HG03196 (cell line): ENCODE measurements around the gene ARHGEF11.

Experiments used
- ATAC-seq: cut with Tn5 transposase; IDR thresholded peaks from one replicate; pipeline ENCODE4 v1.9.1; 2021; ENCODE audit not compliant: unreplicated experiment

ARHGEF11 gene

DNA sequence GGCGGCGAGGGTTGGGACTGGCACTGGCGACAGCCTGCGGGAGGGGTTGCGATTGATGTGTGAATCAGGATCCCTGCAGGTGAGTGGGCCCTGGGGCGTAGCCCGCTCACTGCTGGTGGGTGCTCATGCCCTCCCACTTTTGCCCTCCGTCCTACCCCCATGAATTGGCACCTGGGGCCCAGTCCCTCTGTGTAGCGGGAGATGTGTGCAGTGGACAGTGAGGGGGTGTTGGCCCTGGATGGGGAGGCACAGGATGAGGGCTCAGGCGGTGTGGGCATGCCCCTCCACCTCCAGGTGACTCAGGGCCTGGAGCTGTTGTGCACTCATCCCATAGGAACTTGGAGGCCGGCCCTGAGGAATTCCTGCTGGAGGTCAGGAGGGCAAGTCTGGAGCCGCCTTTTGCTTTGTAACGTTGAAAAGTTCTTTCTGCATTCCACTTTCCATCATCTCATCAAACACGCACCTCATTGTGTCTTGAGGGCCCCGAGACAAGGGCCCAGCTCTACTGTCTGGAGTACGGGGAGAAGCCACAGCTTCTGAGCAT is 149.0 kb downstream of the ARHGEF11 start:
- no peak for ATAC-seq

DNA sequence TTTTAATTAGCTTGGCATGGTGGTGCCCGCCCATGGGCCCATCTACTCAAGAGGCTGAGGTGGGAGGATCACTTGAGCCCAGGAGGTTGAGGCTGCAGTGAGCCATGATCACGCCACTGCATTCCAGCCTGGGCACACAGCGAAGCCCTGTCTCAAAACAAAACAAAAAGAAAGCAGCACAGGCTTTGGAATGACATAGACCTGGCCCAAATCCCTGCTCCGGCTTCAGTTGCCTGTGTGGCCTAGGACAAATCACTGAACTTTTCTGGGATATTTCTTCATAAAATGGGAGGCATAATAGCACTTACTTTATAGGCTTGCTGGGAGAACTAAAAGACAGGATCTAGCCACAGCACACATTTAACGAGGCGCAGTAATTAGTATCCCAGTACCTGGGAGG is 149.6 kb downstream of the ARHGEF11 start:
- ATAC-seq, result no peak

DNA sequence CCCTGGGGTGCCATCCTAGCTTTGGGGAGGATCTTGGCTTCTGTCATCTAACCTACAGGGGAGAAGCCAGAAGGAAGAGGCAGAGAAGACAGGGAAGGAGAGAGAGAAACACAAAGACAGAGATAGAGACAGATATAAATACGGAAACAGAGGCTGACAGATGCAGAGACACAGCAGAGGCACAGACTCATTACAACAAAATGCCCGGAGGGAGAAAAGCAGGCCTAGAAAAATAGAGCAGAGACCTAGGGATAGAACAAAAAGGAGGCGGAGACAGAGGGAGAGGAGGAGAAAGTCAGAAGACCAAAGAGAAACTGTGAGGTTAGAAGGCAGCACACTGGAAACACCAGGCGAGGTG is 150.1 kb downstream of the ARHGEF11 start:
- ATAC-seq, result no peak

DNA sequence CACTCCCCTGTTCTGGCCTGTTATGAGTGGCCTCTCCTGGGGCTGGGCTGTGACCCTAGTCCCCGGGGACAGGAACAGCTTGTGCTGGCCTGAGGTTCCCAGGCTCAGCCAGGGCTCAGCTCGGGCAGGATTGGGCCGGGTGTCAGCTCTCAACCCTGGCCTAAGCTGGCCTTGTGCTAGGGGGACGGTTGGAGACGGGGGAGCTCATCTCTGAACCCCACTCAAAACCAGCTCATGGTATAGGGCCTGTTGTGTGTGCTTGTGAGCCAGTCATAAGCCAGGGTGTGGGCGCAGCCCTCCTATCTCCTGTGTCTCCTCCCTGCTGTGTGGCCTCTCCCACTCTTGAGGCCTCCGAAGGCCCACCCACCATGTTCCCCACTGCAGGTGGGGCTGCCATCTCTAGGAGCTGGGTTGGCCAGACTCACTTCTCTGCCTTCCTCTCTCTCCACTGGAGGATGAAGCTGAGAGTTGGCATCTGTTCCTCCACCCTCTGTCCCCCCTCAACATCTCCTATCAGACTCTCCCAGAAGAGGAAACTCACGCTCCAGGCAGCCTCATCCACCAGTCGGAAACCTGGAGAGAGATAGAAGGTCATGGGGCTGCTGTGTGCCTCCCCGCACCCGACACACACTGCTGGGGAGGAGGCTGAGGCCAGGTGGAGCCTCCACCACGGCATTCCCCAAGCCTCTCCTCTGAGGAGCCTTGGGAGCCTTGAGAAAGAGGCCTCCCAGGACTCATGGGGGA is 150.7 kb downstream of the ARHGEF11 start:
- ATAC-seq, result no peak

DNA sequence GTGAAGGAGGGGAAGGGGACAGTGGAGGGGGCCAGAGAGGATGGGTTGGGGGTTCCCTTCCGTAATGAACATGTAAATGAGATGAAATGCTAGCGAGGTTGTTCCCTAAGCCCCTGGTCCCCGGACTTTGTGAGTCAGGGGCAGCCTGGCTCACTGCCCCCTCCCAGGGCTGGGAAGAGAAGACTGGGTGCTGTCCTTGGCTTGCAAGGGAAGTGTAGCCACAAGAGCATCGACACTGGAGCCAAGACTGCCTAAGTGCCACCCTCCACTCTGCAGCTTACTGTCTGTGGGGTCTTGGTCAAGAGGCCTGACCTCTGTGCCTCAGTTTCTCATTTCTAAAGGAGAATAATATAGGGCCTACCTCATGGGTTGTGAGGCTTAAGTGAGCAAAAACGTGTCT is 151.5 kb downstream of the ARHGEF11 start:
- no peak for ATAC-seq

DNA sequence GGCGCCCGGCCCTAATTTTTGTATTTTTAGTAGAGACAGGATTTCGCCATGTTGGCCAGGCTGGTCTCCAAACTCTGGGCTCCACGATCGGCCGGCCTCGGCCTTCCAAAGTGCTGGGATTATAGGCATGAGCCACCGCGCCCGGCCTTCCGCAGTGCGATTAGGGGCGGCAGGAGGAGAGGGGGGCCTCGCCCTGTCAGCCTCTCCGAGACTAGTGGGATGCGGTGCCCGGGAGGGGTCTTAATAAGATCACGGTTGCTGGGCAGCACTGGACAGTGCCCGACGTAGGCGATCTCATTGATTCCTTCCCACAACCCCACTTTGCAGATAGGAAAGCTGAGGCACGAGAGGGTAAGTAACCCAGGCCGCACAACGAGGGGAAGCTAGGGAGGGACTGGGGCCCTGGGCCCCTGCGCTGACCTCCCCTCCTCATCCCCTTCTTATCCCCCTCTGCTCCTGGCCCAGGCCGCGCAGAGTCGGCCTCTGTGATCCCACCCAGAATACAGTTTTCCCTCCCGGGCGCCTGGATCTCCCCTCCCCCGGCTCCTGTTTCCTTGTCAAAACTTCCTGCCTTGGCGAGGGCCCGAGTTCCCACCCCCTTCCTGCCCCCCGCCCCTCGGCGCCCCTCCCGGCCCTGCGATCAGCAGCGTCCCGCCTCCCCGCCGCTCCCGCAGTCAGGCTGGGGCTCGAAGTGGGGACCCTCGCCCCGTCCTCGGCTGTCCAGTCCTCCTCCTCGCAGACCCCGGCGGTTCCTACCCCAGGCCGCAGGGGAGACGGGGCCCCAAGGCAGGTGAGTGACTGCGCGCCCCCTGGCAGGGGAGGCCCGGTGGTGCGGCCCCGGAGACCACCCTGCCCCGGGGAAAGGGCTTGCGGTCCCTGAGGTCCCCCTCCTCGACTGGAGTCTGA is 152.2 kb downstream of the ARHGEF11 start, which contains the start of gene PEAR1:
TSS of gene PEAR1 (plus strand) at position 671 of the 906 bp plus-strand sequence. CDS start 10,209 bp downstream, outside the sequence.
- ATAC-seq, result no peak

DNA sequence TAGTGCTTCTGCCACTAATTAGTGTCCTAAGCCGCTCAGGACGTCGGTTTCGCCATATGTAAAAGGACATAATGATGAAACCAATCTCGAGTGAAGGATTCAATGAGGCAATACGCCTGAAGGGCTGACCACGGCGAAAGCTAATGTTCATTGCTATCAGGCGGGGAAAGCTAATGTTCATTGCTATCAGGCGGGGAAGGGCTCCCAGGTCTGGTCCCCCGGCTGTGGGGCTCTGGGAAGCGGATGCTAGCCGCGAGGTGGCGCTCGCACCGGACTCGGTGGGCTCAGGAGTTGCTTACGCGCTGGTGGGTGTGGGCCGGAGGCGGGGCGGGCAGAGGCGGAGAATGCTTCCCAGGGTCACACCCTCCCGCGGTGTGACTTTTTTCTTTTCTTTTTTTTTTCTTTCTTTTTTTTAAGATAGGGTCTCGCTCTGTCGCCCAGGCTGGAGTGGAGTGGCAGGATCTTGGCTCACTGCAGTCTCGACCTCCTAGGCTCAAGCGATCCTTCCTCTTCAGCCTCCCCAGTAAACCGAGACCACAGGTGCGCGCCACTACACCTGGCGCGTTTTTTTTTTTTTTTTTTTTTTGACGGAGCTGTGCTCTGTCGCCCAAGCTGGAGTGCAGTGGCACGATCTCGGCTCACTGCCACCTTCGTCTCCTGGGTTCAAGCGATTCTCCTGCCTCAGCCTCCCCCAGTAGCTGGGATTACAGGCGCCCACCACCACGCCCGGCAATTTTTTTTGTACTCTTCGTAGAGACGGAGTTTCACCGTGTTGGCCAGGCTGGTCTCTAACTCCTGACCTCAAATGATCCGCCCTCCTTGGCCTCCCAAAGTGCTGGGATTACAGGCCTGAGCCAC is 153.1 kb downstream of the ARHGEF11 start:
- no peak for ATAC-seq

DNA sequence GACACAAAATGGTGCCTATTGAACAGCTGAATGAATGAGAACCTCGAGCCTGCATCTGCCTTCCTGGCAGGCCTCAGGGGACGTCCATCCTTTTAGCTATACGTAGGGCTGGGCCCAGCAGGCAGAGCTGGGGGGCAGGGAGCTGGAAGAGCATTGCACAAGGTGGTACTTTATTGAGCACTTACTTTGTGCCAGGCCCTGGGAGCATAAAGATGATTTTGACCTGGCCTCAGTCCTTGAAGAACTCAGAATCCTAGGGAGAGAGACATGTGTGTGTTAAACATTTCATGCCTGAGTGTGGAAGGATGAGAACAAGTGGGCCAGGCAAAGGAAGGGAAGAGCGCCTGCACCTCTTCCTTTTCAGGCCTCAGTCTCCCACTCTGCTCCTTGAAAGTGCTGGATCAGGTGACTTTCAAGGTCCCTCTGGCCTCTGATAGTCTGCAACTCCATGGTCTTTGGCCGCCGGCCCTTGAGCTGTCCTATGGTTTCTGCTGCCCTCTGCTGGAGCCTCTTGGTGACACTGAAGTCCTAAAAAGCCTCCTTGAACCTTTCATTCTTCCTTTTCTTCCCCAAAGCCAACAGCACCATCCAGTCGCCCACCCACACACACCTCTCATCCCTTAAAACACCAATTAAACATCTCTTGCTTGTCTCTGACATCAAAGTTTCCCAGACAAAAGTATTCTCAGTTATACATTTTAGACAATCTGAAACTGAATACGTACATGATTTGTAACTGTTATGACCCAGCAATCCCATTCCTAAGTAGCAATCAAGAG is 155.6 kb downstream of the ARHGEF11 start:
- no peak for ATAC-seq

DNA sequence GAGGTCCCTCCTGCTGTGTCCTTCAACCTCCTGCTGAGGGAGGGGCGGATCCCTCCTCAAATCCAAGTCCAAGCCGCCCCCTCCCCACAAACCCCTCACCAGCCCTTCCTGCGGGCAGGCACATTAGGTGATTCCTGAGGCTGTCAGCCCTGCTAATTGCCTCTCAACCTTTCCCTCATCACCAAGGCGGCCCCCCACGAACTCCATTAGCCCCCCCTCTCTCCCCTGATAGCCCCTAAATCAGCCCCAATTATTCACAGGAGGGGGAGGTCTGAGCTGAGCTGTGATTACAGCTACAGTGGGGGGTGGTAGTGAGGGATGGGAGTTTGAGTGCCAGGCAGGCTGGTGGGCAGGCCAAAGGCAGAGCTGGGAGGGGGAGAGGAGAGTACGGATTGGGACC is 157.8 kb downstream of the ARHGEF11 start:
- ATAC-seq, result no peak

DNA sequence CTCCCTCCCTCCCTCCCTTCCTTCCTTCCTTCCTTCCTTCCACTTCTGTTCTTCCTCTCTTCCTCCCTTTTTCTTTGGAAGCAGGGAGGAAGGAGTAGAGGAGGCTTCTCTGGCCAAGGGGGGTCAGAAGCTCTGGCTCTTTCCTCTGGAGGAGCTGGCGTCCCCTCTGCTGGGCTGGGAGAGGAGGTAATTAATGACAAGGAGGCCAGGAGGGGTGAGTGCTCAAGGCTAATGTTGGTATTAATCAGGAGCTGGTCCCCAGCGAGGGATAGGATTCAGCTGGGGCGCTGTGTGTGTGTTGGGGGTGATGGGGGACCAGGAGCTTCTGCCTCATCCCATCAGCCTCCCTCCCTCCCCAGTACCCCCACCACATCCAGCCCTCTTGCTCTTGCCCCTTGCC is 158.2 kb downstream of the ARHGEF11 start:
- no peak for ATAC-seq

DNA sequence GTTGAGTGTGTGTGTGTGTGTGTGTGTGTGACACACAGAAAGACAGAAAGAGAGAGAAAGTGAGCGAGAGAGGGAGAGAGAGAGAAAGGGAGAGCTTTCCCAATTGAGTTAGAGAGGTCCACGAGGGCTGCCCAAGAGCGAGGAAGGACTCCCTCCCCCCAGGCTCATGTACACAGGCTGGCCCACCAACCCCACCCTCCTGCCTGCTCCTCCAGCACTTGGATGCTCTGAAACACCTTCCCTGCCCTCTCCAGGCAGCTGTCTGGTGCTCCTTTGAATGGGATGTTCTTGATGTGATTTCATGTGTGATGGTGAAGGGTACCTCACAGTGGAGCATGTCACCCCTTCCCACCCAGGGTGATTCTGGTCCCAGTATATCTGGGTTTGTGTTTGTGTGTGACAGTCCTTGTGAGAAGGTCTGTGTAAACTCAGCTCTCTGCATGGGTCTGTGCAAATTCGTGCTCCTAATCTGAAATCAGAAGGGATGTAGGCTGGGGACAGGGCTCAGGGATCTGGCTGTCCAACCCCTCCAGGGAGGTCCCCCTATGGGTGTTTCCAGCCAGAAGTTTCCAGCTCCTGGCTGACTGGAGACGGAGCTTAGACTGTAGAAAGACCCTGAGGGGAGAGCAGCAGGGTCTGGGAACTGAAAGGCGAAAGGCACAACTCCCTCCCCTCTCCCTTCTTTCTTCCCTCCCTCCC is 158.8 kb downstream of the ARHGEF11 start:
- ATAC-seq, result no peak

DNA sequence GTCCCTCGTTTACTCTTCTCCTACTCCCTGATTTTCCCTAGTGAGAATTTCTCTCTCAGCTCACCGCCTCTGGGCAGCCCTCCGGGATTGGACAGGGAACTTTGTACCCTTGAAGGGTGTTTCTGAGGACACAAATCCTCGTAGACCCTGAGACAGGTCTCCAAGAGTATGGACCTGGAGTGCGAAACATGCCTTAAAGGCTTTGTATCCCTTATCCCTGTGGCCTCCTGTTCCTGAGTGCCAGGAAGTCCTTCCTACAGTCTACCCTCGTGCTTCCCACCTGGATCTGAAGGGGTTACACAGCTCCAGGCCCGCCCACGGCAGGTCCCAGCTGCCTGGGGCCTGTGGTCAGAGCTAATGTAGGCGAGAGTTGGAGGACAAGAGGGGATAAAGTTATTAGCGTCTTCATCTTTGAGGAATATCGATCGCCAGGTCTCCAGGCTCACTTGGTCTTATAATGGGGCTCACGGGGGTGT is 159.6 kb downstream of the ARHGEF11 start:
- no peak for ATAC-seq

DNA sequence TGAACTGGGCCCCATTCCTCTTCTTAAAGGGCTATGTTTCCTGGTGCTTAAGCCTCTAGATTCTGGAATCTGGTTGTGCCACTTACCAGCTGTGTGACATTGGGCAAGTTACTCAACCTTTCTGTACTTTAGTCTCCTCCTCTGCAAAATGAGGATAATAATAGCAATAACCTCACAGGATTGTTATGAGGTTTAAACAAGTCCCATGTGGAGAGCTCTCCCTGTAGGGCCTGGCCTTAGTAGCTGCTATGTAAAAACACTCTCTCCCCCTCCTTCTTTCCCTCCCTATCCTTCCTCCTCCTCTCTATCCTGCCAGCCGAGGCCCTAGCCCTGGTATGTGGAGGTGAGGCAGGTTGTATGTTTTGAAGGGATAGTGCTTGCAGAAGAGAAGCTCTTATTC is 160.2 kb downstream of the ARHGEF11 start:
- no peak for ATAC-seq
